ENCODE data around the gene TMEM132C. TPM values are rescaled to one million over a fixed set of nuclear protein-coding genes. Genes with fewer than 3 reads are reported as not detected.

TMEM132C gene
- total and polyA plus RNA-seq, 2 of the 8 experiments (the other 6 are each of a cell fraction or from before 2014, with no cell fraction given), result 0.23 to 0.76 TPM

DNA sequence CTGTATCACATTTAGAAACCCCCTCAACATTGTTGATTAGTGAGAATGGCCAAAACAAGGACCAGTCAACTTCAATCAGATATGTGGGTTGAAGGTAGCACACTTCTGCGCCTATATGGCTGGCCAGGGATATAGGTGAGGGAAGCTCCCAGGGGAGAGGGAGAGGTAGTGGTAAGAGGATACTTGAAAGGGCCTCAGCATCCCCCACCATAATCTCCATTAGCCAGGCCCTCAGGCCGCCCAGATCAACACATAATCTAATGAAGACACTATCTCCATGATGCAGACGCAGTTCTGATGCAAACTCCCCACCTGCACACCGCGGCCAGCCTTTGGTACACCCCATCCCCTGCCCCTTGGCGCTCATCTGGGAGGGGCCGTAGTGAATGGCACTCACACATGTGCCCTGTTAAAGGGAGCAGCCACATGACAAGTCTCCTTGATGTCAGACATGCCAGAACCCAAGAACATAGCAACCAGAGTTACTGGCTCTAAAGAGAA is 158.0 kb downstream of the TMEM132C start:
- peaks cover 0 to 2% (median 0%) of the 10 kb centered on the region in 4 experiments; a peak in 1 of 7 replicates for H3K27me3 ChIP-seq (replicated peaks in 1 of 4; ENCODE audit: control insufficient read depth in 3 of 4, extremely low read depth in 1 of 4, insufficient read depth in 3 of 4, low read length in 3 of 4)
- 78% methylated on average over 7 of the region's 7 CpGs; no CpG with 5 or more reads in 1 of the 2 experiments for WGBS, 2 experiments (ENCODE audit: extremely low coverage in 1 of 2, insufficient coverage in 1 of 2, insufficient read length in 1 of 2, insufficient replicate concordance in 2 of 2, low coverage in 1 of 2, low lambda C conversion rate in 2 of 2, missing lambda C conversion rate in 1 of 2)
- no peaks in the 10 kb centered on the region for H4K20me1 ChIP-seq (replicated peaks in 1 of 2; ENCODE audit: control insufficient read depth in 1 of 2, insufficient read depth in 2 of 2, low read length in 2 of 2)
- H4K8ac ChIP-seq (ENCODE audit: extremely low read depth, insufficient read depth, low read length), result no peak overlapping the region
- no peaks in the 10 kb centered on the region for H3K9me3 ChIP-seq (ENCODE audit: insufficient read depth in 2 of 2, low read depth in 1 of 2, low read length in 1 of 2)
- CTCF ChIA-PET (ENCODE audit: partially characterized antibody), result interaction anchor here (1.9 kb wide), 1 partner anchor 9 kb away, joined by 5 read pairs; no protein-coding TSS in a partner anchor
- no peak overlapping the region for H3K27ac ChIP-seq (ENCODE audit: low read depth, low read length)
- no peak overlapping the region for H4K5ac ChIP-seq (ENCODE audit: insufficient read length, low read depth, low read length)
- no peak overlapping the region for H2BK20ac ChIP-seq (ENCODE audit: low read length)
- H3K56ac ChIP-seq (replicated peaks; ENCODE audit: insufficient read length, low read depth, low read length), result no peak overlapping the region
- no peaks in the 10 kb centered on the region for H3K36me3 ChIP-seq (ENCODE audit: control insufficient read depth in 2 of 4, insufficient read depth in 4 of 4, low read length in 3 of 4)
- POLR2A ChIA-PET (ENCODE audit: partially characterized antibody), result no interaction called here
- H3K4ac ChIP-seq (replicated peaks; ENCODE audit: insufficient read length, low read depth, low read length), result no peak overlapping the region
- H2BK12ac ChIP-seq (ENCODE audit: low read depth, low read length), result no peak overlapping the region
- no peak overlapping the region for H3K9ac ChIP-seq (replicated peaks in 1 of 4; ENCODE audit: extremely low read depth in 1 of 4, low read depth in 3 of 4, low read length in 3 of 4)
- no peak overlapping the region for H3K18ac ChIP-seq (ENCODE audit: extremely low read depth, low read length)
- H2BK15ac ChIP-seq (ENCODE audit: low read length), result no peak overlapping the region
- H3K4me2 ChIP-seq (ENCODE audit: insufficient read depth in 1 of 2, low read depth in 2 of 2, low read length in 2 of 2), result no peak overlapping the region
- FAIRE-seq, result no peak
- no peak overlapping the region for H3K14ac ChIP-seq (ENCODE audit: insufficient read length)
- no peaks in the 10 kb centered on the region for H3K23me2 ChIP-seq (ENCODE audit: low read depth, low read length)
- no peak overlapping the region for H2AK5ac ChIP-seq (ENCODE audit: low read depth, low read length)
- no peak for DNase-seq (ENCODE audit: low read depth in 1 of 2, low spot score in 2 of 2)
- no peak overlapping the region for H3K4me3 ChIP-seq (ENCODE audit: extremely low read depth in 1 of 4, insufficient read depth in 2 of 4, low read depth in 3 of 4, low read length in 4 of 4)
- H3K79me1 ChIP-seq (ENCODE audit: low read depth, low read length), result no peaks in the 10 kb centered on the region
- no peak overlapping the region for H4K91ac ChIP-seq (replicated peaks; ENCODE audit: insufficient read length, low read length)
- H3K4me1 ChIP-seq (replicated peaks in 1 of 4; ENCODE audit: control insufficient read depth in 3 of 4, insufficient read depth in 4 of 4, low read length in 3 of 4), result no peaks in the 10 kb centered on the region
- no peak overlapping the region for H2BK5ac ChIP-seq (ENCODE audit: low read depth, low read length)
- H3K23ac ChIP-seq (ENCODE audit: insufficient read length), result no peak overlapping the region
- H2AFZ ChIP-seq (ENCODE audit: low read length), result no peak overlapping the region
- no peak overlapping the region for H2BK120ac ChIP-seq (replicated peaks; ENCODE audit: low read depth, low read length)
- no peaks in the 10 kb centered on the region for H3K79me2 ChIP-seq (ENCODE audit: control insufficient read depth in 1 of 2, insufficient read depth in 2 of 2, low read length in 2 of 2)
- TF ChIP-seq ZNF274 (IDR thresholded peaks at IDR 0.05; ENCODE audit: borderline replicate concordance, extremely low read depth, low read length), result no peak
- no peak for TF ChIP-seq FOSL1 (IDR thresholded peaks at IDR 0.05; ENCODE audit: insufficient read depth, low read depth, low read length)
- TF ChIP-seq, protein P1, sequence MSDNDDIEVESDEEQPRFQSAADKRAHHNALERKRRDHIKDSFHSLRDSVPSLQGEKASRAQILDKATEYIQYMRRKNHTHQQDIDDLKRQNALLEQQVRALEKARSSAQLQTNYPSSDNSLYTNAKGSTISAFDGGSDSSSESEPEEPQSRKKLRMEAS (IDR thresholded peaks at IDR 0.05), result no peak
- no peak for TF ChIP-seq RNF2 (IDR thresholded peaks at IDR 0.05; ENCODE audit: borderline replicate concordance, low read depth, low read length, missing control alignments, poor library complexity, severe bottlenecking)
- no peak for TF ChIP-seq TAF1 (IDR thresholded peaks at IDR 0.05; ENCODE audit: low read depth, low read length)
- TF ChIP-seq, protein P2, sequence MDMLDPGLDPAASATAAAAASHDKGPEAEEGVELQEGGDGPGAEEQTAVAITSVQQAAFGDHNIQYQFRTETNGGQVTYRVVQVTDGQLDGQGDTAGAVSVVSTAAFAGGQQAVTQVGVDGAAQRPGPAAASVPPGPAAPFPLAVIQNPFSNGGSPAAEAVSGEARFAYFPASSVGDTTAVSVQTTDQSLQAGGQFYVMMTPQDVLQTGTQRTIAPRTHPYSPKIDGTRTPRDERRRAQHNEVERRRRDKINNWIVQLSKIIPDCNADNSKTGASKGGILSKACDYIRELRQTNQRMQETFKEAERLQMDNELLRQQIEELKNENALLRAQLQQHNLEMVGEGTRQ (IDR thresholded peaks at IDR 0.05; ENCODE audit: low read length), result no peak
- no peak for TF ChIP-seq SUZ12 (IDR thresholded peaks at IDR 0.05; ENCODE audit: low read length)
- TF ChIP-seq POLR2AphosphoS5 (IDR thresholded peaks at IDR 0.05; ENCODE audit: low read depth, low read length), result no peak
- no peak for TF ChIP-seq RAD21 (IDR thresholded peaks at IDR 0.05 in 1 of 2, conservative IDR thresholded peaks at IDR 0.05 in 1 of 2; ENCODE audit: low read depth in 2 of 2, low read length in 2 of 2)
- TF ChIP-seq TCF12 (IDR thresholded peaks at IDR 0.05; ENCODE audit: low read depth, low read length), result no peak
- no peak for TF ChIP-seq CBX8 (IDR thresholded peaks at IDR 0.05; ENCODE audit: borderline replicate concordance, low read depth, low read length)
- TF ChIP-seq HDAC2 (IDR thresholded peaks at IDR 0.05; ENCODE audit: borderline replicate concordance in 1 of 2, low read depth in 2 of 2, low read length in 2 of 2), result no peak
